Effector memory CD4-positive, alpha-beta T cell (primary cell): ENCODE data around the gene PDE3A.
"Not testable (repeated sequence)": the region's sequence is repeated elsewhere in the genome, so short reads cannot be mapped to it uniquely, and the experiment has no call there.

Source experiments
- DNase-seq, 3 donors: peaks; one replicate each; pipeline ENCODE4 v3.0.0-alpha.2; 2020
- H3K27ac ChIP-seq: 2 replicates; pipeline ENCODE4 v1.7.0; 2013; ENCODE audit warnings: mild to moderate bottlenecking, low read length, moderate library complexity; ENCODE audit not compliant: insufficient read depth, poor library complexity, severe bottlenecking
- H3K27me3 ChIP-seq: replicated peaks from 2 replicates; pipeline ENCODE4 v1.7.0; 2013; ENCODE audit warnings: mild to moderate bottlenecking, low read length; ENCODE audit not compliant: insufficient read depth, control insufficient read depth, poor library complexity, severe bottlenecking
- H3K36me3 ChIP-seq: 2 replicates; pipeline ENCODE4 v1.7.0; 2013; ENCODE audit warnings: mild to moderate bottlenecking, low read length, moderate library complexity; ENCODE audit not compliant: control insufficient read depth, insufficient read depth
- H3K4me1 ChIP-seq: 2 replicates; pipeline ENCODE4 v1.7.0; 2013; ENCODE audit warnings: low read length, mild to moderate bottlenecking; ENCODE audit not compliant: control insufficient read depth, insufficient read depth, poor library complexity, severe bottlenecking
- H3K4me3 ChIP-seq: 2 replicates; pipeline ENCODE4 v1.7.0; 2013; ENCODE audit warnings: low read length, low read depth, mild to moderate bottlenecking; ENCODE audit not compliant: insufficient read depth, poor library complexity, severe bottlenecking
- H3K9me3 ChIP-seq: 2 replicates; pipeline ENCODE4 v1.7.0; 2013; ENCODE audit warnings: mild to moderate bottlenecking, low read length, moderate library complexity; ENCODE audit not compliant: control insufficient read depth

Gene PDE3A

DNA sequence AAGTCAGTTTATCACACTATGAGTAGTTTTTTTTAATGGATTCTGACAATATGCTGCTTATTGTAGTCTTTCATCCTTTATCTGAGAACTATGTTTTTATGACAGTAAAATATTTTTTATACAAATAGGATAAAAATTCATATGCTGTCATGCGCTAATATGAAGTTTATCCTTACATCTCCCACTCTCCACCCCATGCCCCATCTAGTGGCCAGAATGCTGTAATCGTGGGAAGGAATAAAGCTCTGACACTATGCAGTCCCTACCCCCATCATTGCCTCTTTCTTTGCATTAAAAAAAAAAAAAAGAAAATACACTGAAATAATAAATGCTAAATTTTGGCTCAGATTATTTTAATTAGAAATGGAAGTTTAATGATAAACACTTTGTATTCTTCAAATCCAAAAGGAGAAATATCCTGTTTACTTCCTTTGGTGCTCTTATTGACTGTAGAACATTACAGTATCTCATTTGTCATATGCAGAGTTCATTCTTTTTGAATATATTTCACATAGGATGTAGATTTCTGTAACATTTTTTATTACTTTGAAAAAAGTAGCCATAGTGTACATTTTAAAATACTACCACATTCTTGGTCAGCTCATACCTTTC lies 180.9 kb downstream of the PDE3A start:
- no peak for DNase-seq
- Histone ChIP-seq H3K4me3 (no peak overlapping the region), H3K4me1 (no peaks in the 10 kb centered on the region), H3K27ac (no peak overlapping the region), H3K9me3 (no peaks in the 10 kb centered on the region), H3K27me3 (no peaks in the 10 kb centered on the region), H3K36me3 (no peaks in the 10 kb centered on the region)

GRCh38 chr12:20551742-20552442 lies 183.6 kb downstream of the PDE3A start:
- H3K27ac ChIP-seq, H3K9me3 ChIP-seq, H3K27me3 ChIP-seq, H3K36me3 ChIP-seq, H3K4me1 ChIP-seq, H3K4me3 ChIP-seq, DNase-seq: not testable (repeated sequence)

GRCh38 chr12:20552586-20552985 lies 184.2 kb downstream of the PDE3A start:
- not testable (repeated sequence) for DNase-seq, H3K27me3 ChIP-seq, H3K4me1 ChIP-seq, H3K36me3 ChIP-seq, H3K9me3 ChIP-seq, H3K27ac ChIP-seq, H3K4me3 ChIP-seq

- Histone ChIP-seq H3K4me3 (no peak overlapping the region), H3K27ac (no peak overlapping the region), H3K9me3 (no peaks in the 10 kb centered on the region), H3K36me3 (no peaks in the 10 kb centered on the region), H3K27me3 (no peaks in the 10 kb centered on the region), H3K4me1 (no peaks in the 10 kb centered on the region)
- DNase-seq: no peak
Measured at GRCh38 chr12:20555015-20555414, 186.7 kb downstream of the PDE3A start.

- H3K4me3 ChIP-seq: no peak overlapping the region
- no peak overlapping the region for H3K27ac ChIP-seq
- H3K9me3 ChIP-seq: no peaks in the 10 kb centered on the region
- DNase-seq: no peak
- no peaks in the 10 kb centered on the region for H3K27me3 ChIP-seq
- H3K4me1 ChIP-seq: no peaks in the 10 kb centered on the region
- no peaks in the 10 kb centered on the region for H3K36me3 ChIP-seq
Measured at GRCh38 chr12:20555771-20556170, 187.4 kb downstream of the PDE3A start.

DNA sequence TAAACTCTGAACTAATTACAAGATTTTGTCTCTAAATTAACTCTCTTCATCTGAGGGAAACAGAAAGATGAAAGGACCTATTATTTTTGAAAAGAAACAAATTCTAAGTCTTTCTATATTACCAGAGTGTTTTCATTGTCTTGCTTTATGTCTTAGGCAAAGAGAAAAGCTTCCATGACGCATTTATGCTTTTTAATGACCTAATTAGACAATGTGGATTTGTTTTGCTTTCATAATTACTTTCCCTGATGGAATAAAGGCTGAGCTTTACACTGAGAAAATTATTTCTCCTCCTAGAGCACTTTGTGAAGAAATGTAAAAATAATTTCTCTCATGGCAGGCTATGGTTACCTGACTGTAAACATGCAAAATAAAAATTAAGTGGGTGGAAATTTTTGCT lies 188.8 kb downstream of the PDE3A start:
- DNase-seq: no peak
- Histone ChIP-seq H3K4me3 (no peak overlapping the region), H3K9me3 (no peaks in the 10 kb centered on the region), H3K27me3 (no peaks in the 10 kb centered on the region), H3K27ac (no peak overlapping the region), H3K4me1 (no peaks in the 10 kb centered on the region), H3K36me3 (no peaks in the 10 kb centered on the region)

DNA sequence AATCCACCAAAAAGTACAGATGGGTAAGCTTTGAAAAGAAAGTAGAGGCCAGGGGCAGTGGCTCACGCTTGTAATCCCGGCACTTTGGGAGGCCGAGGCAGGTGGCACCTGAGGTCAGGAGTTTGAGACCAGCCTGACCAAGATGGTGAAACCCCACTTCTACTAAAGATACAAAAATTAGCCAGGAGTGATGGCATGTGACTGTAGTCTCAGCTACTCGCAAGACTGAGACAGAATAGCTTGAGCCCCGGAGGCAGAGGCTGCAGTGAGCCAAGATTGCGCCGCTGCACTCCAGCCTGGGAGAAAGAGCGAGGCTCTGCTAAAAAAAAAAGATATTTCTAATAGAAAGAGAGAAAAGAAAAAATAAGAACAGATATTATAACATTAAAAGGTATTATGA lies 192.6 kb downstream of the PDE3A start:
- no peak overlapping the region for H3K27ac ChIP-seq
- H3K4me3 ChIP-seq: no peak overlapping the region
- no peak for DNase-seq
- H3K36me3 ChIP-seq: no peaks in the 10 kb centered on the region
- H3K4me1 ChIP-seq: no peaks in the 10 kb centered on the region
- H3K27me3 ChIP-seq: no peaks in the 10 kb centered on the region
- H3K9me3 ChIP-seq: no peaks in the 10 kb centered on the region

GRCh38 chr12:20561871-20562270 lies 193.5 kb downstream of the PDE3A start:
- H3K36me3 ChIP-seq: no peaks in the 10 kb centered on the region
- no peak overlapping the region for H3K4me3 ChIP-seq
- no peaks in the 10 kb centered on the region for H3K4me1 ChIP-seq
- no peaks in the 10 kb centered on the region for H3K9me3 ChIP-seq
- no peak for DNase-seq
- H3K27ac ChIP-seq: no peak overlapping the region
- no peaks in the 10 kb centered on the region for H3K27me3 ChIP-seq

- Histone ChIP-seq H3K27ac (no peak overlapping the region), H3K36me3 (no peaks in the 10 kb centered on the region)
- DNase-seq: no peak
Measured at GRCh38 chr12:20567413-20567812, 199.1 kb downstream of the PDE3A start.

DNA sequence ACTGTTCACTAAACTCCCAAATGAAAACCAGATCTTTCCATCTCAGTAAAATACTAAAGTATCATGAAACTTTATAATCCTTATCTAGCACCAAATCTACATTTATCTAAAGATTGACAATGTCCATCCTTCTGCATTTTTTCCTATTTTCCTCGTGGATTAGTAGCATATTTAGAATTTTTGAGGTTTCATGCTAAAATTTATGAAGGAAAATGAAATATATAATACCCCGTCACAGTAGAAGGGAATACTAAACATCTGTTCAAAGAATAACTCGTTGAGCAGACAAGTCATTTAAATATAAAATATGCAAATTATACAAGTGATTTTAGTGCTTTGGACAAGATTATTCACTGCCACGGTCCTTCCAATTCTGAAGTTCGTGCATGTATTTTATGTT lies 204.1 kb downstream of the PDE3A start:
- Histone ChIP-seq H3K27me3 (no peaks in the 10 kb centered on the region), H3K27ac (no peak overlapping the region), H3K36me3 (no peaks in the 10 kb centered on the region), H3K4me3 (no peak overlapping the region), H3K9me3 (no peaks in the 10 kb centered on the region), H3K4me1 (no peaks in the 10 kb centered on the region)
- DNase-seq: no peak

More at GRCh38 chr12:20567413-20567812, 199.1 kb downstream of the PDE3A start:
- no peaks in the 10 kb centered on the region for H3K4me1 ChIP-seq
- no peaks in the 10 kb centered on the region for H3K27me3 ChIP-seq
- no peak overlapping the region for H3K4me3 ChIP-seq
- no peaks in the 10 kb centered on the region for H3K9me3 ChIP-seq
